Testis (tissue), 2 donors: ENCODE measurements around the gene STXBP5L.

Source experiments
- CTCF ChIP-seq, 3 experiments: fragments of 450-650 bp in 2 of 3; fragments of 200-600 bp in 1 of 3; sonication (generic) in 1 of 3; IDR thresholded peaks; one replicate each; pipeline ENCODE4 v1.5.1; 2016 to 2019; ENCODE audit warnings: antibody characterized with exemption in 3 of 3, mild to moderate bottlenecking in 2 of 3, moderate library complexity in 1 of 3
- POLR2A ChIP-seq: fragments of 450-650 bp; IDR thresholded peaks from one replicate; pipeline ENCODE4 v1.6.1; 2017; ENCODE audit warnings: antibody characterized with exemption, mild to moderate bottlenecking, moderate library complexity

GRCh38 chr3:121274411-121274810 lies 366.4 kb downstream of the STXBP5L start:
- no peak for TF ChIP-seq POLR2A
- TF ChIP-seq CTCF (IDR thresholded peaks at IDR 0.05): no peak
